GM18505 (cell line): Measurements from ENCODE around the gene SDC4.

Source experiments
- ATAC-seq: cut with Tn5 transposase; IDR thresholded peaks from one replicate; pipeline ENCODE4 v1.9.1; 2021; ENCODE audit not compliant: unreplicated experiment
- POLR2A ChIP-seq: IDR thresholded peaks from 4 replicates; pipeline ENCODE4 v1.6.1; 2011; ENCODE audit warnings: borderline replicate concordance; ENCODE audit not compliant: insufficient read depth, insufficient read length; ENCODE audit errors: extremely low read depth

The SDC4 gene

GRCh38 chr20:45372646-45373352 lies 24.6 kb upstream of the SDC4 start:
- TF ChIP-seq POLR2A, result no peak
- no peak for ATAC-seq

- ATAC-seq, result no peak
- no peak for TF ChIP-seq POLR2A
These were observed 24.0 kb upstream of the SDC4 start for GRCh38 chr20:45372241-45372640.

- no peak for ATAC-seq
- no peak for TF ChIP-seq POLR2A
These were observed 22.4 kb upstream of the SDC4 start for GRCh38 chr20:45370571-45371160.

GRCh38 chr20:45368221-45368980 lies 20.2 kb upstream of the SDC4 start:
- ATAC-seq, result peak; percentile 67
- TF ChIP-seq POLR2A, result no peak

GRCh38 chr20:45367126-45367525 lies 18.9 kb upstream of the SDC4 start:
- ATAC-seq, result no peak
- TF ChIP-seq POLR2A, result no peak

GRCh38 chr20:45366631-45367030 lies 18.4 kb upstream of the SDC4 start:
- TF ChIP-seq POLR2A, result no peak
- ATAC-seq, result no peak

GRCh38 chr20:45366192-45366591 lies 18.0 kb upstream of the SDC4 start:
- no peak for ATAC-seq
- no peak for TF ChIP-seq POLR2A

GRCh38 chr20:45365444-45365970 lies 17.3 kb upstream of the SDC4 start:
- TF ChIP-seq POLR2A, result no peak
- no peak for ATAC-seq

- no peak for TF ChIP-seq POLR2A
These were observed 15.6 kb upstream of the SDC4 start for GRCh38 chr20:45363611-45364492.

GRCh38 chr20:45362804-45363610 lies 14.8 kb upstream of the SDC4 start, which contains the start of gene SYS1:
Gene SYS1 (plus strand): TSS chr20:45363156. CDS start chr20:45363532, 376 bp downstream.
- TF ChIP-seq POLR2A, result peak; percentile 88
- peak; percentile 82 for ATAC-seq

More at GRCh38 chr20:45363611-45364492, 15.6 kb upstream of the SDC4 start:
- ATAC-seq, result no peak

GRCh38 chr20:45361793-45362192 lies 13.6 kb upstream of the SDC4 start:
- TF ChIP-seq POLR2A, result no peak
- ATAC-seq, result no peak
